ENCODE measurements around the gene KHDC1. TPM values are rescaled to one million over a fixed set of nuclear protein-coding genes. Genes with fewer than 3 reads are reported as not detected.

KHDC1 gene
- total and polyA plus RNA-seq, 2 donors (not counting 1 experiment from before 2014, with no cell fraction given) = 2.6 to 3.5 TPM

- no peaks in the 10 kb centered on the region for H3K27me3 ChIP-seq (replicated peaks in 1 of 4; ENCODE audit: control extremely low read depth in 1 of 4, control insufficient read depth in 3 of 4, insufficient read depth in 4 of 4, low read length in 3 of 4)
- H2AFZ ChIP-seq (ENCODE audit: insufficient read depth, low read depth, low read length, poor library complexity, severe bottlenecking) = peak overlapping the region; percentile 92
- TF ChIP-seq EZH2 (IDR thresholded peaks at IDR 0.05; ENCODE audit: borderline replicate concordance, insufficient read depth, low read depth, low read length, poor library complexity, severe bottlenecking) (no peak), CTCF (IDR thresholded peaks at IDR 0.05) (no peak)
- H3K79me2 ChIP-seq (ENCODE audit: control insufficient read depth, insufficient read depth, low read length) = peaks cover 7% of the 10 kb centered on the region
- Mint-ChIP-seq H3K4me1 (peaks cover 18% of the 10 kb centered on the region), H3K4me3 (peak overlapping the region; percentile 83), H3K27ac (no peak overlapping the region), H3K27me3 (no peaks in the 10 kb centered on the region), H3K9me3 (ENCODE audit: insufficient read depth) (no peaks in the 10 kb centered on the region)
- 55% methylated on average over 2 of the region's 7 CpGs for WGBS (ENCODE audit: insufficient coverage)
- ChIA-PET CTCF (no interaction called here), POLR2A (no interaction called here)
- H3K4me3 ChIP-seq (ENCODE audit: control extremely low read depth in 1 of 5, extremely low read depth in 1 of 5, insufficient read depth in 1 of 5, low read depth in 2 of 5, low read length in 4 of 5) = peak overlapping the region; percentile 31 to 92 (median 82)
- no peaks in the 10 kb centered on the region for H3K36me3 ChIP-seq (replicated peaks in 1 of 2; ENCODE audit: control extremely low read depth in 1 of 2, control insufficient read depth in 1 of 2, extremely low read depth in 1 of 2, insufficient read depth in 2 of 2, low read length in 1 of 2)
- intact Hi-C loops (cut with micrococcal nuclease) = loop anchor here (1.0 kb wide), 1 partner anchor 47 kb away; no protein-coding TSS in a partner anchor
- H3K9me3 ChIP-seq (ENCODE audit: control extremely low read depth in 1 of 3, control insufficient read depth in 2 of 3, insufficient read depth in 1 of 3, low read length in 2 of 3) = no peaks in the 10 kb centered on the region
- H3K4me1 ChIP-seq (ENCODE audit: control insufficient read depth in 2 of 2, insufficient read depth in 2 of 2, low read length in 2 of 2) = peaks cover 5 to 16% of the 10 kb centered on the region in 2 donors
- ATAC-seq (ENCODE audit: low read depth) (no peak), DNase-seq (no peak)
- H3K4me2 ChIP-seq (replicated peaks; ENCODE audit: low read depth, low read length, poor library complexity, severe bottlenecking) = peak overlapping the region; percentile 88
- H3K27ac ChIP-seq (ENCODE audit: low read length in 2 of 2) = peak overlapping the region in 1 of 2 donors; percentile 51
- H4K20me1 ChIP-seq (ENCODE audit: control insufficient read depth, insufficient read depth, low read length, poor library complexity, severe bottlenecking) = no peaks in the 10 kb centered on the region
- H3K9ac ChIP-seq (ENCODE audit: low read length) = peak overlapping the region; percentile 79
These were observed 544 bp upstream of the KHDC1 start for GRCh38 chr6:73263570-73263909.

GRCh38 chr6:73258721-73259120 is 4.3 kb downstream of the KHDC1 start:
- POLR2A ChIA-PET = no interaction called here

More at GRCh38 chr6:73258721-73259120, 4.3 kb downstream of the KHDC1 start:
- Histone ChIP-seq H4K20me1 (ENCODE audit: control insufficient read depth, insufficient read depth, low read length, poor library complexity, severe bottlenecking) (no peaks in the 10 kb centered on the region), H3K27me3 (replicated peaks in 1 of 4; ENCODE audit: control extremely low read depth in 1 of 4, control insufficient read depth in 3 of 4, insufficient read depth in 4 of 4, low read length in 3 of 4) (no peaks in the 10 kb centered on the region), H2AFZ (ENCODE audit: insufficient read depth, low read depth, low read length, poor library complexity, severe bottlenecking) (no peak overlapping the region), H3K9me3 (ENCODE audit: control extremely low read depth in 1 of 3, control insufficient read depth in 2 of 3, insufficient read depth in 1 of 3, low read length in 2 of 3) (no peaks in the 10 kb centered on the region), H3K4me2 (replicated peaks; ENCODE audit: low read depth, low read length, poor library complexity, severe bottlenecking) (no peak overlapping the region), H3K27ac (ENCODE audit: low read length in 2 of 2) (no peak overlapping the region), H3K79me2 (ENCODE audit: control insufficient read depth, insufficient read depth, low read length) (peaks cover 7% of the 10 kb centered on the region), H3K4me1 (ENCODE audit: control insufficient read depth in 2 of 2, insufficient read depth in 2 of 2, low read length in 2 of 2) (peaks cover 4 to 12% of the 10 kb centered on the region in 2 donors), H3K9ac (ENCODE audit: low read length) (no peak overlapping the region), H3K36me3 (replicated peaks in 1 of 2; ENCODE audit: control extremely low read depth in 1 of 2, control insufficient read depth in 1 of 2, extremely low read depth in 1 of 2, insufficient read depth in 2 of 2, low read length in 1 of 2) (no peaks in the 10 kb centered on the region), H3K4me3 (ENCODE audit: control extremely low read depth in 1 of 5, extremely low read depth in 1 of 5, insufficient read depth in 1 of 5, low read depth in 2 of 5, low read length in 4 of 5) (no peak overlapping the region)
- DNase-seq (no peak), ATAC-seq (ENCODE audit: low read depth) (no peak)
- CTCF ChIA-PET = interaction anchor here (0.7 kb wide), 1 partner anchor 55 kb away, joined by 3 read pairs; no protein-coding TSS in a partner anchor
- TF ChIP-seq EZH2 (IDR thresholded peaks at IDR 0.05; ENCODE audit: borderline replicate concordance, insufficient read depth, low read depth, low read length, poor library complexity, severe bottlenecking) (no peak), CTCF (IDR thresholded peaks at IDR 0.05) (no peak)
- intact Hi-C loops (cut with micrococcal nuclease) = no loop called here
- Mint-ChIP-seq H3K27me3 (no peaks in the 10 kb centered on the region), H3K4me1 (peaks cover 9% of the 10 kb centered on the region), H3K4me3 (no peak overlapping the region), H3K9me3 (ENCODE audit: insufficient read depth) (no peaks in the 10 kb centered on the region), H3K27ac (no peak overlapping the region)
- WGBS (ENCODE audit: insufficient coverage) = no CpG with 5 or more reads among the region's 1 CpG

Measured in B cell (primary cell).